Frontal cortex (tissue), 4 donors: ENCODE measurements around the gene TOB1. TPM values are rescaled to one million over a fixed set of nuclear protein-coding genes. Genes with fewer than 3 reads are reported as not detected.

Experiments used
- DNase-seq, 2 donors: peaks; one replicate each; pipeline ENCODE4 v3.0.0; 2012; ENCODE audit warnings: low spot score in 2 of 2
- FAIRE-seq: peaks from 2 replicates; lab custom pipeline; 2012; peaks lifted over from hg19 to GRCh38; lab: Jason Lieb, UNC
- total RNA-seq: library from RNA; depleted of rRNA; stranded (reverse); fragments of >200 nt; gene quantifications from one replicate; pipeline ENCODE4 v1.2.3, GENCODE V29; 2014
- donor health status: control.
- donor health status: control.
- donor health status: control.

TOB1 gene, protein sequence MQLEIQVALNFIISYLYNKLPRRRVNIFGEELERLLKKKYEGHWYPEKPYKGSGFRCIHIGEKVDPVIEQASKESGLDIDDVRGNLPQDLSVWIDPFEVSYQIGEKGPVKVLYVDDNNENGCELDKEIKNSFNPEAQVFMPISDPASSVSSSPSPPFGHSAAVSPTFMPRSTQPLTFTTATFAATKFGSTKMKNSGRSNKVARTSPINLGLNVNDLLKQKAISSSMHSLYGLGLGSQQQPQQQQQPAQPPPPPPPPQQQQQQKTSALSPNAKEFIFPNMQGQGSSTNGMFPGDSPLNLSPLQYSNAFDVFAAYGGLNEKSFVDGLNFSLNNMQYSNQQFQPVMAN
- 9.4 TPM for total RNA-seq

- DNase-seq (peak; percentile 87 to 91), FAIRE-seq (no peak)
These were observed at the start of gene TOB1 for GRCh38 chr17:50866261-50866949. TSS of gene TOB1 (minus strand) at chr17:50866354. CDS start at chr17:50864017, 2,337 bp downstream.

DNA sequence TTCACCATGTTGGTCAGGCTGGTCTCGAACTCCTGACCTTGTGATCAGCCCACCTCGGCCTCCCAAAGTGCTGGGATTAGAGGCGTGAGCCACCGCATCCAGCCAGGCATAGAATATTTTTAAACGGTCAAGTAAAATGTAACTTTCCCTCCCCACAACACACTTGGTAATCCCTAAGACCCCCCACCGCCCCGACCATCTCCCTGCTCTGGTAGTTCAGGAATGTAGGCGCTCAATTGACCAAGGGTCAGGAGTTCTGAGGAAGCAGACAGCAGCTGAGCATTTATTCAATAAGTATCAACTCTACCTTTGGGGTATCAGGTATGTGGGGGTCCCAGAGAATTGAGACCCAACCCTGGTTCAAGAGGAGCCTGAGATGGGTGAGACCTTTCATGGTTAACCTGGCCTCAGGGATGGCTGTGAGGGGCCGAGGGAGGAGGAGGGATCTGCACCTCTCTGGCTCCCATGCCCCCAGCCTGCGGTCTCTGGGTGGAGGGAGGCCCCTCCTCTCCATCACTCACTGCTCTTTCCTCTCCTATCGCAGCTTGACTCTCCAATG, 48.4 kb upstream of the TOB1 start:
- FAIRE-seq (no peak), DNase-seq (no peak)

GRCh38 chr17:50913120-50913519, 47.0 kb upstream of the TOB1 start:
- DNase-seq (no peak), FAIRE-seq (no peak)

- no peak for FAIRE-seq
- no peak for DNase-seq
These were observed 45.7 kb upstream of the TOB1 start for GRCh38 chr17:50911890-50912289.

- FAIRE-seq, result no peak
- DNase-seq, result no peak
These were observed 45.3 kb upstream of the TOB1 start for GRCh38 chr17:50911450-50911849.

DNA sequence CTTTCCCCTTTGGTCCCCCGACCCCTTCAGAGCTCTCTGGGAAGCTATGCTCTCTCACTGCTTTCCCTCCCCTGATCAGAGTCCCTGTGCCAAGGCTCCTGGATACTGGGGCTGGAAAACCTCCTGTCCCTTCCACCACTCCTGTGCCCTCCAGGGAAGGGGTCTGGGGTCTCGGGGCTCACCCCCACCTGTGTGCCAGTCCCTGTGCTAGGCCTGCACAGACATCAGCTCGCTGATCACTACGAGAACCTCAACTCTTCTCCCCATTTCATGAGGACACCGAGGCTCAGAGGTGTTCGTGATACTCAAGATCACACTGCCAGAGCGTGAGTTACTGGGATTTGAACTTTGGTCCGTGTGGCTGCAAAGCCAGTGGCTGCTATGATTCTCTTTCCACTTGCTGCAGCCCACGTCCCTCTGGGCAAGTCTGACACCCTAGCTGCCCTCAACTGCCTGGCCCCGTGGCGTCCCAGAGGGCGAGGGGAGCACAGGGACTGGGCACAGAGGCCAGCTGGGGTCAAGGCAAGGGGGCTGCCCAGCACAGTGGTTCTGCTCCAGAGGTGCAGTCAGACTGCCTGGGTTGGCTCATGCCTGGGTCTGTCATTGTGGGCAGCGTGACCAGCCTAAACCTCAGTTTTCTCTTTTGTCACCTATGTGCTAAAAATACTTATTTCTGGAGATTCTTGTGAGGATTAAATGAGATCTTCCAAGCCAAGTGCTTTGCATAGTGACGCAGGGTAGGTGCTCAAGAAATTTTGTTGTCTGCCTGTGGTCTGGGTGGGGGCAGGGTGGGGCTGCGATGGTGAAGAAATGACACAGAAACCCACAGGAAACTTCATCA, 43.8 kb upstream of the TOB1 start:
- FAIRE-seq, result no peak
- DNase-seq, result no peak

GRCh38 chr17:50908860-50909764, 43.0 kb upstream of the TOB1 start:
- FAIRE-seq (no peak), DNase-seq (no peak)

DNA sequence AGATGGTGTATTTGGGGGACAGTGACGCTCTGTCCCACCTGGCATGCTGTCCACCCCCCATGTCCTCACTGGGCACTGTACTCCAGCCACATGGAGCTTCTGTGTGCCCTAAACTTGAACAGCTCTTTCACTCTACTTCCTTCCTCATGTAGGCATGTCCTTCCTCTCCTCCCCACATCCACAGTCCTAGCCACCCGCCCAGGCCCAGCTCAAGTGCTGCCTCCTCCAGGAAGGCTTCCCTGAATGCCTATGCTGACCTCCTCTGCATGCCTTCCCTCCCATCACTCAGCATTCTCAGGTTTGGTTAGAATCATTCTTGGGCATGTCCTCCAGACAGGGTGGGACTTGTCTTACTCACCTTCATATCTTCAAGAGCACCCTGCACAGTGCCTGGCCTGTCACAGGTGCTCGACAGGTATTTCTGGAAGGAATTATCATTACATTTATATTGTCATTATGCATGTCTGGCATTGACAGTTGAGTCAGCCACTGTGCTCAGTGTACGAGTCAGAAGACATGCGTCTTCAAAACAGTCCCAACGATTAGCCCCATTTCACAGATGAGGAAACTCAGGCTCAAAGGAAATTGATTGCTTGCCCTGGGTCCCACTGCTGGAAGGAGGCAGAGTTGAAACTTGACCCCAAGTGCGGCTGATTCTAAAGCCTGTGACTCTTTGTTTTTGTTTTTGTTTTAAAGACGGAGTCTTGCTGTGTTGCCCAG, 42.1 kb upstream of the TOB1 start:
- DNase-seq, result no peak
- FAIRE-seq, result no peak

DNA sequence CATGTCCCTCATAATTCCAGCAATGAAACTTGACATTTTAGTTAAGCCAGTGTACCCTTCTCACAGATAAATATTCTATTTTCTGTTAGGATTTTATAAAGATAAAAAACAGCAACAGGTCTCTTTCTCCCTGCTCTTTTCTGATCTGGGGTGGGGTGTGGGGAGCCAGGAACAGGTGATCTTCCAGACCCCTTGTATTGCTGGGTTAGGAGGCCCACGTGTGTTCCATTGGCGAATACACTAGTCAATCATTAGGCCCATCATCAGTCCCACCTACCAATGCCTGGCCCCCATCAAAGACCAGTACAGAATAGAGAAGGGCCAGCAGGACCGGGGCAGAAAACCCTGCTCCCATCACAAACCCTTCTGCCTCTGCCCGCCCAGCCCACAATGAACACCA, 40.3 kb upstream of the TOB1 start:
- no peak for DNase-seq
- FAIRE-seq, result no peak

DNA sequence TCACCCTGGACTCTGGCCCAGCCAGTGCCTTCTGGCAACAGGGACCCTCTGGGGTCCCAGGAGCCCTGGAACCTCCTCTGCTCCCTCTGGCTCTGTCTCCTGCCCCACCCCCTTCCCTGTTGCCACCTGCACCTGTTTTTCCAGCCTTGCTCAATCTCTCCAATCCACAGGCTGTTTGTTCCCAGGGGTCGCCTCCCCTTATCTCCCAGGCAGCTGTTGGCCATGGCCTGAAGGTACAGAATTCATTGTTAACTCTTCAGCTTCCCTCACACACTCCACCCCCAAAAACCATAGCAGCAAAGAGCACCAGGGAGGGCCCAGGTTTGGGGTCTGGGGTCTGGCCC, 39.3 kb upstream of the TOB1 start:
- DNase-seq (no peak), FAIRE-seq (no peak)

GRCh38 chr17:50904518-50905459, 38.6 kb upstream of the TOB1 start:
- no peak for FAIRE-seq
- DNase-seq, result peak in 1 of 2 donors; percentile 36

- FAIRE-seq (no peak), DNase-seq (no peak)
These were observed 37.7 kb upstream of the TOB1 start for GRCh38 chr17:50903604-50904517.

DNA sequence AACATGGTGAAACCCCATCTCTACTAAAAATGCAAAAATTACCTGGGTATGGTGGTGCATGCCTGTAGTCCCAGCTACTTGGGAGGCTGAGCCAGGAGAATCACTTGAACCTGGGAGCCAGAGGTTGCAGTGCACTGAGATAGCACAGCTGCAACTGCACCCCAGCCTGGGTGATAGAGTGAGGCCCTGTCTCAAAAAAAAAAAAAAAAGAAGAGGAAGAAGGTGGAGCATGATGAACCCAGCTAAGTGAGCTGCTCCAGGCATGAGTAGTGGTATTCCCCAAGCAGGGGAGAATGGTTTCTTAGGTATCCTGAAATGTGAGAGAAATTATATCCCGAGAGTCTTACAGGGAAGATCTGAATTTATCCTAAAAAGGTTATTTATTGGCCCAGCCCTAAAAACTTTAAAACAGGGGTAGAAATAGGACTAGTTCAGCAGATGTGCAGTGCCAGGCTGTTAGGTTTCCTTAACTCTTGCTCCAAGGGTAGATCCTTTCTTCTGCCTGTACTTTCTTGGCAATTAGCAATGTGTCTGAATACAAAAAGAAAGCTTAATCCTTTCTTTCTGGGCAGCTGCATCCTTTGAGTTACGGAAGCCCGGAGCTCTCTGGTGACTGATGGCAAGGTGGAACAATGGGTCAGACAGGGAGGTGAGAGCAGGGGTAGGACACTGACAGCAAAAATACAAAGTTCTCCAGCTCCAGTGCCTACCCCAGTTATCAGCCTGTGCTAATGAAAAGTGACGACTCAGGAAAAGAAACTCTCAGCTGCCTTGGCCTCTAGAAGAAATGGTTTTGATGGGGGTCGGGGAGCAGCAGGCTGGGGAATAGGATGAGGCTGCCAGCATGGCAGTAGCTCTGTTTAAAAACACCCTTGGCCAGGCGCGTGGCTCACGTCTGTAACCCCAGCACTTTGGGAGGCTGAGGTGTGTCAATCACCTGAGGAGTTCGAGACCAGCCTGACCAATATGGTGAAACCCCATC, 36.5 kb upstream of the TOB1 start:
- DNase-seq (no peak), FAIRE-seq (no peak)

DNA sequence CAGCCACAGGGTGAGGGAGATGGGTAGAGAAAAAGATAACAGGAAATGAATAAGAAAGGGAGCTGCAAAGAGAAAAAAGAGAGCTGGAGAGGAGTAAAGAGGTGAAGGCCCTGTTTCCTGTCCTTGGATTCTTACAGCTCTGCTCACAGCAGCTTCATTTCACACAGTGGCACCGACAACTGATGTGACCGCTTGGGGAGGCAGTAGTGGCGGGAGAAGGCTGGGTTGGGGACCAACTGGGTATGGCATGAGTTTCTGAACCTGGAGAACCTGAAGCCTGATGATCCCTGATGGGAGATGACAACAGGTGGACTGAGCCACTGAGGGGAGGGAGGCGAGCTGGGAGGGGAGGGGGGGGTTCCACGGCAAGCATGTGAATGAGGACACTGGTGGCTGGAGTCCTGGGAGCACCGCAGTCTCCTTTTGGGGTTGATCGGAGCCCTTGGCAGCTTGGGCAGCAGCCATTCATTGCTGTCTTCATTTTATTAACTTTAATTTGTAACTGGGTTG, 34.3 kb upstream of the TOB1 start:
- DNase-seq (no peak), FAIRE-seq (no peak)

- no peak for FAIRE-seq
These were observed 33.6 kb upstream of the TOB1 start for GRCh38 chr17:50899559-50900319.

More at GRCh38 chr17:50899559-50900319, 33.6 kb upstream of the TOB1 start:
- no peak for DNase-seq
